ENCODE data around the gene RBL1.

DNA sequence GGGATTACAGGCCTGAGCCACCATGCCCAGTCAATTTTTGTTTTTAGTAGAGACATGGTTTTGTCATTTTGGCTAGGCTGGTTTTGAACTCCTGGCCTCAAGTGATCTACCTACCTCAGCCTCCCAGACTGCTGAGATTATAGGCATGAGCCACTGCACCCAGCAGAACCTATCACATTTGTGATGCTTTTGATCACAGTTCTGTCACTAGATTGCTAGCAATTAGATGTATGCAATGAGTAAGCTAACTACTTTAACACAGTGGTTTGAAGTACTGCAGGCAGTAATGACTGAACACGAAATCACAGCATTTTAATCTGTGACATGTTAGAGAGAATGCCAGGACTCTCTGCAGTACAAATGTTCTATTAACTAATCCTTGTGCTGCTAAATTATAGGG is 124.7 kb downstream of the RBL1 start:
- TF ChIP-seq SMC3 (conservative IDR thresholded peaks at IDR 0.05; ENCODE audit: poor library complexity) (no peak), EP300 (conservative IDR thresholded peaks at IDR 0.05; ENCODE audit: poor library complexity, severe bottlenecking) (no peak), POLR2AphosphoS5 (IDR thresholded peaks at IDR 0.05) (no peak), EZH2 (IDR thresholded peaks at IDR 0.05; ENCODE audit: borderline replicate concordance, insufficient read depth, low read length, poor library complexity, severe bottlenecking) (no peak), RAD21 (conservative IDR thresholded peaks at IDR 0.05) (no peak), TAF1 (IDR thresholded peaks at IDR 0.05; ENCODE audit: low read depth) (no peak)
- TF ChIP-seq, protein P1, sequence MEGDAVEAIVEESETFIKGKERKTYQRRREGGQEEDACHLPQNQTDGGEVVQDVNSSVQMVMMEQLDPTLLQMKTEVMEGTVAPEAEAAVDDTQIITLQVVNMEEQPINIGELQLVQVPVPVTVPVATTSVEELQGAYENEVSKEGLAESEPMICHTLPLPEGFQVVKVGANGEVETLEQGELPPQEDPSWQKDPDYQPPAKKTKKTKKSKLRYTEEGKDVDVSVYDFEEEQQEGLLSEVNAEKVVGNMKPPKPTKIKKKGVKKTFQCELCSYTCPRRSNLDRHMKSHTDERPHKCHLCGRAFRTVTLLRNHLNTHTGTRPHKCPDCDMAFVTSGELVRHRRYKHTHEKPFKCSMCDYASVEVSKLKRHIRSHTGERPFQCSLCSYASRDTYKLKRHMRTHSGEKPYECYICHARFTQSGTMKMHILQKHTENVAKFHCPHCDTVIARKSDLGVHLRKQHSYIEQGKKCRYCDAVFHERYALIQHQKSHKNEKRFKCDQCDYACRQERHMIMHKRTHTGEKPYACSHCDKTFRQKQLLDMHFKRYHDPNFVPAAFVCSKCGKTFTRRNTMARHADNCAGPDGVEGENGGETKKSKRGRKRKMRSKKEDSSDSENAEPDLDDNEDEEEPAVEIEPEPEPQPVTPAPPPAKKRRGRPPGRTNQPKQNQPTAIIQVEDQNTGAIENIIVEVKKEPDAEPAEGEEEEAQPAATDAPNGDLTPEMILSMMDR (IDR thresholded peaks at IDR 0.05; ENCODE audit: poor library complexity, severe bottlenecking): no peak
- TF ChIP-seq, protein P2, sequence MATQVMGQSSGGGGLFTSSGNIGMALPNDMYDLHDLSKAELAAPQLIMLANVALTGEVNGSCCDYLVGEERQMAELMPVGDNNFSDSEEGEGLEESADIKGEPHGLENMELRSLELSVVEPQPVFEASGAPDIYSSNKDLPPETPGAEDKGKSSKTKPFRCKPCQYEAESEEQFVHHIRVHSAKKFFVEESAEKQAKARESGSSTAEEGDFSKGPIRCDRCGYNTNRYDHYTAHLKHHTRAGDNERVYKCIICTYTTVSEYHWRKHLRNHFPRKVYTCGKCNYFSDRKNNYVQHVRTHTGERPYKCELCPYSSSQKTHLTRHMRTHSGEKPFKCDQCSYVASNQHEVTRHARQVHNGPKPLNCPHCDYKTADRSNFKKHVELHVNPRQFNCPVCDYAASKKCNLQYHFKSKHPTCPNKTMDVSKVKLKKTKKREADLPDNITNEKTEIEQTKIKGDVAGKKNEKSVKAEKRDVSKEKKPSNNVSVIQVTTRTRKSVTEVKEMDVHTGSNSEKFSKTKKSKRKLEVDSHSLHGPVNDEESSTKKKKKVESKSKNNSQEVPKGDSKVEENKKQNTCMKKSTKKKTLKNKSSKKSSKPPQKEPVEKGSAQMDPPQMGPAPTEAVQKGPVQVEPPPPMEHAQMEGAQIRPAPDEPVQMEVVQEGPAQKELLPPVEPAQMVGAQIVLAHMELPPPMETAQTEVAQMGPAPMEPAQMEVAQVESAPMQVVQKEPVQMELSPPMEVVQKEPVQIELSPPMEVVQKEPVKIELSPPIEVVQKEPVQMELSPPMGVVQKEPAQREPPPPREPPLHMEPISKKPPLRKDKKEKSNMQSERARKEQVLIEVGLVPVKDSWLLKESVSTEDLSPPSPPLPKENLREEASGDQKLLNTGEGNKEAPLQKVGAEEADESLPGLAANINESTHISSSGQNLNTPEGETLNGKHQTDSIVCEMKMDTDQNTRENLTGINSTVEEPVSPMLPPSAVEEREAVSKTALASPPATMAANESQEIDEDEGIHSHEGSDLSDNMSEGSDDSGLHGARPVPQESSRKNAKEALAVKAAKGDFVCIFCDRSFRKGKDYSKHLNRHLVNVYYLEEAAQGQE (IDR thresholded peaks at IDR 0.05; ENCODE audit: borderline replicate concordance): no peak

All from neural cell (in vitro differentiated cells).